Activated B cell treated with CpG ODN at 0.5 μM for 24 hours (primary cell): ENCODE measurements around the gene IMPDH2. TPM values are rescaled to one million over a fixed set of nuclear protein-coding genes. Genes with fewer than 3 reads are reported as not detected.

Source experiments
- ATAC-seq: fragments of 200-7000 bp; cut with Tn5 transposase; one replicate; pipeline ENCODE4 v1.10.0; 2021; ENCODE audit warnings: low read depth, mild to moderate bottlenecking, moderate library complexity
- CTCF ChIA-PET: fragments of 350-600 bp; sonication (Branson Sonifier 250); formaldehyde crosslinking; loops from one replicate; lab custom pipeline; 2021; ENCODE audit warnings: antibody characterized with exemption; lab: Charles Lee
- POLR2A ChIA-PET: fragments of 350-600 bp; sonication (Branson Sonifier 250); formaldehyde crosslinking; loops from one replicate; lab custom pipeline; 2021; ENCODE audit warnings: antibody characterized with exemption; lab: Charles Lee
- DNase-seq: peaks from one replicate; pipeline ENCODE4 v3.0.0; 2022
- H3K27ac Mint-ChIP-seq: one replicate; pipeline ENCODE4 v1.8.0; 2020; ENCODE audit warnings: mixed read lengths
- H3K27me3 Mint-ChIP-seq: one replicate; pipeline ENCODE4 v1.8.0; 2021; ENCODE audit warnings: mixed read lengths
- H3K36me3 Mint-ChIP-seq: one replicate; pipeline ENCODE4 v1.8.0; 2021; ENCODE audit warnings: low read depth, mixed read lengths
- H3K4me1 Mint-ChIP-seq: one replicate; pipeline ENCODE4 v1.8.0; 2021; ENCODE audit warnings: mixed read lengths
- H3K4me3 Mint-ChIP-seq: one replicate; pipeline ENCODE4 v1.8.0; 2020; ENCODE audit warnings: mild to moderate bottlenecking, mixed read lengths
- H3K9me3 Mint-ChIP-seq: one replicate; pipeline ENCODE4 v1.8.0; 2020; ENCODE audit warnings: mixed read lengths
- intact Hi-C: fragments of 100-400 bp; cut with micrococcal nuclease; formaldehyde crosslinking; loops from one replicate; pipeline ENCODE4 v1.15.1; 2024
- total RNA-seq: library from RNA; stranded (reverse); gene quantifications from 2 replicates; pipeline ENCODE4 v1.2.3, GENCODE V29; 2022
- TF ChIP-seq, protein P1 (sequence below): fragments of 200-600 bp; IDR thresholded peaks from one replicate; pipeline ENCODE4 v1.8.0; 2022; ENCODE audit warnings: antibody characterized with exemption, mild to moderate bottlenecking

IMPDH2 gene
- total RNA-seq, 1 donor from 2014 or later: 387 TPM

DNA sequence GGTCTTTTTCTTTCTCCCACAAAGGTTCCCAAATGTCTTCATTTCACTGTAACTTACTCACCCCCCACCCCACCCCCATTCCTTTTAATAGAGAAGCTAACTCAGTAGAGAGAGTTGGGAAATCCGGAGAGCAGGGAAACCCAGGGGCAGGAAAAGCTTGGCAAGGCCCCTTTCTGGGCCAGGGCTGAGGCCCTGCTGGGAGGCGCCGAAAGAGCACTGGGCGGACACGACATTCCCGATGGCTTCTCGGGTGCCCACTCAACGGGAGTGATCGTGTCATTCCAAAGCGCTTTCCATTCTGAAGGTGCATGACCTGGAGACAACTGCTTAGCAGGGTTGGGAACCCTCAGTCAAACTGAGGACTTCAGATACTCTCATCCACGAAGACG, 9.3 kb downstream of the IMPDH2 start:
- no peak for ATAC-seq
- ChIA-PET CTCF (interaction anchor here (1.2 to 3.6 kb wide), 4 partner anchors 10 to 76 kb away, joined by 4 to 30 read pairs (median 6); partner anchors contain the start of genes IMPDH2 and WDR6), POLR2A (interaction anchor here (0.6 to 14.9 kb wide), 13 partner anchors 9 to 1549 kb away, joined by 3 to 372 read pairs (median 20); partner anchors contain the start of genes ARIH2, DAG1, IMPDH2 and P4HTM)

DNA sequence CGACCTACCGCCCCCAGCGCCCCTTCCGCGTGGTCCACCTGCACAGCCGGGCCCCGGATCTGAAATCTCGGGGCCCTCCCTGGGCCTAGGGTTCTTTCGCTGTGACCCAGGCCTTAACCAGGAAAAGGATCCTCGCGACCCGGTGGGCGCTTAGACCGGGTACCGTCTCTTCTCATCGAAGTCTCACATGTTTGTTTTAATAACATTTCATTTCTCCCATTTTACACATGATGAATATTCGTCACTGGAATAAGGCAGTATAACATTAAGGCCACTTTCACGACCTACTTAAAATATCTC, 10.5 kb downstream of the IMPDH2 start:
- Mint-ChIP-seq H3K9me3 (no peaks in the 10 kb centered on the region), H3K4me1 (peaks cover 43% of the 10 kb centered on the region), H3K36me3 (peaks cover 41% of the 10 kb centered on the region), H3K27me3 (no peaks in the 10 kb centered on the region), H3K27ac (peak overlapping the region; percentile 84), H3K4me3 (peak overlapping the region; percentile 94)
- TF ChIP-seq, protein P1, sequence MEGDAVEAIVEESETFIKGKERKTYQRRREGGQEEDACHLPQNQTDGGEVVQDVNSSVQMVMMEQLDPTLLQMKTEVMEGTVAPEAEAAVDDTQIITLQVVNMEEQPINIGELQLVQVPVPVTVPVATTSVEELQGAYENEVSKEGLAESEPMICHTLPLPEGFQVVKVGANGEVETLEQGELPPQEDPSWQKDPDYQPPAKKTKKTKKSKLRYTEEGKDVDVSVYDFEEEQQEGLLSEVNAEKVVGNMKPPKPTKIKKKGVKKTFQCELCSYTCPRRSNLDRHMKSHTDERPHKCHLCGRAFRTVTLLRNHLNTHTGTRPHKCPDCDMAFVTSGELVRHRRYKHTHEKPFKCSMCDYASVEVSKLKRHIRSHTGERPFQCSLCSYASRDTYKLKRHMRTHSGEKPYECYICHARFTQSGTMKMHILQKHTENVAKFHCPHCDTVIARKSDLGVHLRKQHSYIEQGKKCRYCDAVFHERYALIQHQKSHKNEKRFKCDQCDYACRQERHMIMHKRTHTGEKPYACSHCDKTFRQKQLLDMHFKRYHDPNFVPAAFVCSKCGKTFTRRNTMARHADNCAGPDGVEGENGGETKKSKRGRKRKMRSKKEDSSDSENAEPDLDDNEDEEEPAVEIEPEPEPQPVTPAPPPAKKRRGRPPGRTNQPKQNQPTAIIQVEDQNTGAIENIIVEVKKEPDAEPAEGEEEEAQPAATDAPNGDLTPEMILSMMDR: no peak
- ATAC-seq: no peak
- POLR2A ChIA-PET: interaction anchor here (1.0 to 14.9 kb wide), 8 partner anchors 8 to 75 kb away, joined by 3 to 372 read pairs (median 6); partner anchors contain the start of genes IMPDH2, P4HTM, QRICH1 and WDR6
- CTCF ChIA-PET: interaction anchor here (2.1 kb wide), 1 partner anchor 10 kb away, joined by 5 read pairs; the partner anchor contains the start of gene IMPDH2
- intact Hi-C loops: loop anchor here (5.0 kb wide), 1 partner anchor 1174 kb away; the partner anchor contains the start of gene GNAT1
- no peak for DNase-seq

More for the DNA sequence above, 9.3 kb downstream of the IMPDH2 start:
- peaks cover 48% of the 10 kb centered on the region for H3K4me1 Mint-ChIP-seq
- TF ChIP-seq, protein P1: no peak
- no peaks in the 10 kb centered on the region for H3K9me3 Mint-ChIP-seq
- peaks cover 43% of the 10 kb centered on the region for H3K36me3 Mint-ChIP-seq
- H3K4me3 Mint-ChIP-seq: peak overlapping the region; percentile 94
- intact Hi-C loops: loop anchor here (2.0 to 10.0 kb wide), 6 partner anchors 101 to 1275 kb away; partner anchors contain the start of genes ARIH2, DAG1, GNAT1 and HYAL3
- no peaks in the 10 kb centered on the region for H3K27me3 Mint-ChIP-seq
- peak overlapping the region; percentile 97 for H3K27ac Mint-ChIP-seq
- no peak for DNase-seq

DNA sequence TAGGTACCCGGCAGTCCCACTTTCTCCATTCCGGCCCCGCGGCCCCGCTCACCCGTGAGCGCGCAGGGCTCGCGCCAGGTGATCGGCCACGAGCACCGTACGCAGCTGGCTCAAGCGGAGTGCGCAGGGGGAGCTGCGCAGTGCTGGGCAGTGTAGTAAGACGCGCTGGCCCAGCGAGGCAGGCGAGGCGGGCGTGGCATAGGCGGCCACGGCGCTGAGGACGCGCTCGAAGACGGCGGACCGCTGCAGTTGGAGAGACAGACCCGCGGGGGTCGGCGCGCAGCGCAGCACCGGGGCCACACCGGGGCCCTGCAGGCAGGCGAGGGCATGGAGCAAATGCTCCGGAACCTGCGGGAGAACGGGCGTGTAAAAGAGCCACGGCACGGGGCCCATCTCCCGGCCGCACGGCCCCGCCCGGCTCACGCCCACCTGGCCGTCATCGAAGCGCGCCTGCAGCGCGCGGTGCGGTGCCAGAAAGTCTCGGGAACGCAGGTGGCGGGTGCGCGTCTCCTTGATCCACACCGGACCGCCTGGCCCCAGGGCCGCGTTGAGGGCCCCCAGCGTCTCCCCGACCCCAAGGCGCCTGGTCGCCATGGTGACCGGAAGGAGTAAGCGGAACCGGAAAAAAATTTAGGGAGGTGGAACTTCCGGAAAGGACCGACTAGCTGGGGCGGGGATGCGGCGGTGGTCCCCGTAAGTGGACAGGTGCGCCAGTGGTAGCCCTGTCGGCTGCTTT, 11.1 kb downstream of the IMPDH2 start, which contains the start of gene DALRD3:
DALRD3 (minus strand) TSS at position 610 of the 736 bp plus-strand sequence; CDS start at position 594, 16 bp downstream.
- peak within 1 kb of the TSS; percentile 94 for H3K4me3 Mint-ChIP-seq
- peaks cover 40% of the 10 kb centered on the region for H3K36me3 Mint-ChIP-seq
- H3K27me3 Mint-ChIP-seq: no peaks in the 10 kb centered on the region
- DNase-seq: peak; percentile 64
- H3K27ac Mint-ChIP-seq: peak within 1 kb of the TSS; percentile 84
- TF ChIP-seq, protein P1: no peak
- ChIA-PET POLR2A (interaction anchor here (1.0 to 14.9 kb wide), 10 partner anchors 7 to 322 kb away, joined by 3 to 372 read pairs (median 6); partner anchors contain the start of genes IMPDH2, P4HTM, QRICH1 and USP4), CTCF (interaction anchor here (0.6 to 7.5 kb wide), 3 partner anchors 11 to 30 kb away, joined by 3 to 57 read pairs (median 5); partner anchors contain the start of genes IMPDH2, P4HTM and WDR6)
- intact Hi-C loops: loop anchor here (5.0 kb wide), 1 partner anchor 1174 kb away; the partner anchor contains the start of gene GNAT1
- H3K9me3 Mint-ChIP-seq: no peaks in the 10 kb centered on the region
- H3K4me1 Mint-ChIP-seq: peaks cover 39% of the 10 kb centered on the region
- ATAC-seq: peak; percentile 2

DNA sequence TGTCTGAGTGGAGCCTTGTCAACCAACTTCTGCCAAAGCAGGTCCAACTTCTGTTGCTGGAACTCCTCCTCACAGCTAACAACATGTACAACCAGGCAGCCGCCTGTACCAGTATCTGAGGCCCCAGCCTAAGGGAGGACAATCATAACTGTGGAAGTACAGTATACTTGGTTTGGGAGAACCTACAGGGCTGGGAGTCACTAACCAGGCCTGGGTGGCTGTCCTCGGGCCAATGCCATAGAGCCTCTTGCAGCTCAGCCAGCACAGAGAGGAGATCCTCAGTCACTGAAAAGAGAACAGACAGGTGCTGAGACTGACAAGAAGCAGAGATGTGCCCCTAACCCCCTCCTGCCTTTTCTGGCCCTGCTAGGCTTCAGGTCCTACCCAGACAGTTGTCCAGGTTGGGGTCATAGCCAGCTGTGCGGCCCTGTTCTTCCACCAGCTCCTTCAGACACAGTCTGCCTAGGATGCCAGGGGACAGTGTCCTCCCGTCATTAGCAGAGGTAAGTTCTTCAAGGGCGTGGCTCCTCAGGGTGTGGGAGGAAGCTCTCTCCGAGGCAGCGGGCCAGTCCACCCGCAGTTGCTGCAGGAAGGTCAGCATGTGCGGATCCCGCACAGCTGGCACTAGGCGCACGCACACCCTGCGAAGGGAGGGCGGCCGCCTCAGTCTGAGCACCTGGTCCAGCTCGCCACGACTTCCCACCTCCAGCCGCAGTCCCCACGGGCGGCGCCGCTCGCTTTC, 11.8 kb downstream of the IMPDH2 start:
- CTCF ChIA-PET: interaction anchor here (1.1 to 7.5 kb wide), 4 partner anchors 10 to 30 kb away, joined by 3 to 57 read pairs (median 6); partner anchors contain the start of genes IMPDH2, P4HTM and WDR6
- peak overlapping the region; percentile 94 for H3K4me3 Mint-ChIP-seq
- POLR2A ChIA-PET: interaction anchor here (0.6 to 14.9 kb wide), 7 partner anchors 8 to 322 kb away, joined by 3 to 372 read pairs (median 6); partner anchors contain the start of genes IMPDH2, P4HTM, QRICH1 and USP4
- TF ChIP-seq, protein P1: no peak
- intact Hi-C loops: loop anchor here (5.0 kb wide), 1 partner anchor 1175 kb away; the partner anchor contains the start of gene GNAT1
- no peaks in the 10 kb centered on the region for H3K27me3 Mint-ChIP-seq
- DNase-seq: no peak
- no peak for ATAC-seq
- no peaks in the 10 kb centered on the region for H3K9me3 Mint-ChIP-seq
- H3K27ac Mint-ChIP-seq: no peak overlapping the region
- H3K4me1 Mint-ChIP-seq: peaks cover 32% of the 10 kb centered on the region
- peaks cover 42% of the 10 kb centered on the region for H3K36me3 Mint-ChIP-seq
